ENCODE results near the gene PCYT1B.

DNA sequence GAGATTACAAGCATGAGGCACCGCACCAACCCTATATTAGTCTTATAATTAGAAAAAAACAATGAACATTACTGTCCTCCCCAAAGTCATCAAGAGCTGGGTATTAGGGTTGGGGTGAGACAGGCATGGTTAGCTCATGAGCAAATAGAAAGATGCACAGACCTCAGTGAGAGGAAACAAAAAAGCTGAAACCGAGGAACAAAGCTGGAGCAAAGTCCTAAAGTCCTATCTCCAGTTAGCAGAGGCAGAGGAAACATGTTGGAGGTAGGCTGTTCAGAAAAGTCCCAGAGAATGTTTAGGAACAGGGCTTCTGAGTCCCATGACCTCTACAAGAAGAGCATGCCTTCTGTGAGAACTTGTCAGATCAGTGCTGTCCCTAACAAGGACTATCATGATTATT is 4.6 kb upstream of the PCYT1B start:
- TF ChIP-seq EZH2 (IDR thresholded peaks at IDR 0.05) (no peak), POLR2AphosphoS5 (IDR thresholded peaks at IDR 0.05; ENCODE audit: borderline replicate concordance, low read depth, low read length) (no peak), FOXP2 (optimal IDR thresholded peaks at IDR 0.05; ENCODE audit: control extremely low read depth, extremely low read length, insufficient read depth) (no peak)

All from SK-N-MC (cell line).